GM12892 (cell line): Measurements from ENCODE around the gene ZNF410.
"Not testable (repeated sequence)": the region's sequence is repeated elsewhere in the genome, so short reads cannot be mapped to it uniquely, and the experiment has no call there.

ENCODE experiments used
- DNase-seq: peaks from one replicate; pipeline ENCODE4 v3.0.0; 2011; ENCODE audit not compliant: insufficient read length
- FAIRE-seq: peaks from 2 replicates; lab custom pipeline; 2011; peaks lifted over from hg19 to GRCh38; lab: Jason Lieb, UNC
- POLR2A ChIP-seq: IDR thresholded peaks from 2 replicates; pipeline ENCODE4 v1.6.1; 2011; ENCODE audit warnings: low read depth, low read length, control low read depth
- POLR2AphosphoS5 ChIP-seq: IDR thresholded peaks from 2 replicates; pipeline ENCODE4 v1.6.1; 2011; ENCODE audit warnings: low read depth, low read length, control low read depth
- TAF1 ChIP-seq: IDR thresholded peaks from 2 replicates; pipeline ENCODE4 v1.6.1; 2011; ENCODE audit warnings: low read depth, mild to moderate bottlenecking, control low read depth, low read length, borderline replicate concordance

Gene ZNF410

GRCh38 chr14:73888460-73888725, 1.7 kb downstream of the ZNF410 start:
- FAIRE-seq (no peak), DNase-seq (no peak)
- no peak for TF ChIP-seq POLR2AphosphoS5
- no peak for TF ChIP-seq TAF1
- no peak for TF ChIP-seq POLR2A

- no peak for FAIRE-seq
- no peak for DNase-seq
- TF ChIP-seq POLR2AphosphoS5, result no peak
- no peak for TF ChIP-seq TAF1
Observed at GRCh38 chr14:73888971-73889370, 2.3 kb downstream of the ZNF410 start.

GRCh38 chr14:73889376-73889775, 2.7 kb downstream of the ZNF410 start:
- TF ChIP-seq TAF1 (no peak), POLR2AphosphoS5 (no peak), POLR2A (no peak)
- DNase-seq, result no peak
- no peak for FAIRE-seq

GRCh38 chr14:73894180-73894687, 7.6 kb downstream of the ZNF410 start:
- FAIRE-seq, DNase-seq: not testable (repeated sequence)

GRCh38 chr14:73895939-73896338, 9.3 kb downstream of the ZNF410 start:
- TF ChIP-seq POLR2AphosphoS5 (no peak), TAF1 (no peak)
- FAIRE-seq (no peak), DNase-seq (no peak)

GRCh38 chr14:73896521-73896920, 9.9 kb downstream of the ZNF410 start:
- FAIRE-seq (no peak), DNase-seq (no peak)
- TF ChIP-seq TAF1, result no peak
- TF ChIP-seq POLR2A, result no peak
- no peak for TF ChIP-seq POLR2AphosphoS5

- FAIRE-seq, result no peak
- TF ChIP-seq TAF1, result no peak
- no peak for TF ChIP-seq POLR2AphosphoS5
- no peak for TF ChIP-seq POLR2A
- no peak for DNase-seq
Observed at GRCh38 chr14:73903028-73903427, 16.4 kb downstream of the ZNF410 start.

GRCh38 chr14:73909681-73910080, 23.0 kb downstream of the ZNF410 start:
- TF ChIP-seq TAF1 (no peak), POLR2A (no peak), POLR2AphosphoS5 (no peak)
- FAIRE-seq, result no peak
- DNase-seq, result no peak

GRCh38 chr14:73913256-73913655, 26.6 kb downstream of the ZNF410 start:
- no peak for TF ChIP-seq TAF1
- no peak for FAIRE-seq
- no peak for DNase-seq

GRCh38 chr14:73916324-73916723, 29.7 kb downstream of the ZNF410 start:
- FAIRE-seq, result no peak
- no peak for DNase-seq
- no peak for TF ChIP-seq TAF1
- TF ChIP-seq POLR2A, result no peak
- no peak for TF ChIP-seq POLR2AphosphoS5

- FAIRE-seq, result not testable (repeated sequence)
Observed at GRCh38 chr14:73919457-73919856, 32.8 kb downstream of the ZNF410 start.

GRCh38 chr14:73924337-73924736, 37.7 kb downstream of the ZNF410 start:
- TF ChIP-seq TAF1 (no peak), POLR2A (no peak), POLR2AphosphoS5 (no peak)
- no peak for DNase-seq
- no peak for FAIRE-seq

More at GRCh38 chr14:73919457-73919856, 32.8 kb downstream of the ZNF410 start:
- not testable (repeated sequence) for DNase-seq

GRCh38 chr14:73935666-73936065, 49.0 kb downstream of the ZNF410 start:
- no peak for DNase-seq
- no peak for TF ChIP-seq POLR2AphosphoS5
- TF ChIP-seq POLR2A, result no peak
- TF ChIP-seq TAF1, result no peak
- no peak for FAIRE-seq
